ENCODE measurements around the gene TARBP1. TPM values are rescaled to one million over a fixed set of nuclear protein-coding genes. Genes with fewer than 3 reads are reported as not detected.

Gene TARBP1
- polyA plus RNA-seq: 17.2 and 22.4 TPM in 2 replicates

GRCh38 chr1:234478481-234479309 is at the start of gene TARBP1:
Gene TARBP1, minus strand, starts transcription at chr1:234479179. Its CDS starts 76 bp downstream, at chr1:234479103.

GRCh38 chr1:234373064-234373958 is 105.7 kb downstream of the TARBP1 start, which contains the start of gene COA6:
Gene COA6, plus strand, starts transcription at chr1:234373456. Its CDS starts 11 bp downstream, at chr1:234373467.

Other genes with a start within 250 kb of the TARBP1 start
- gene COA6, start 105.7 kb downstream of the TARBP1 start, polyA plus RNA-seq: 157 and 220 TPM in 2 replicates
- 36.4 and 38.9 TPM in 2 replicates for gene IRF2BP2, start 131.0 kb upstream of the TARBP1 start, polyA plus RNA-seq